Natural killer cell (primary cell): ENCODE results near the gene PCNX1. TPM values are rescaled to one million over a fixed set of nuclear protein-coding genes. Genes with fewer than 3 reads are reported as not detected.

Experiments used
- ATAC-seq, 3 donors: fragments of 150-1000 bp in 2 of 3; fragments of 200-7000 bp in 1 of 3; cut with Tn5 transposase; 1 replicate in 1 of 3; 2 replicates in 2 of 3; pipeline ENCODE4 v1.10.0; 2021; ENCODE audit warnings: mild to moderate bottlenecking in 2 of 3, moderate library complexity in 2 of 3
- DNase-seq, 2 donors: peaks; one replicate each; pipeline versions ENCODE4 v3.0.0 to v3.0.0-alpha.2; 2013 to 2021; ENCODE audit warnings: mixed read lengths in 1 of 2
- H3K27ac ChIP-seq: one replicate; pipeline ENCODE4 v1.5.1; 2013; ENCODE audit warnings: mild to moderate bottlenecking, low read length
- H3K27me3 ChIP-seq: one replicate; pipeline ENCODE4 v1.6.1; 2013; ENCODE audit warnings: low read length; ENCODE audit not compliant: control insufficient read depth, insufficient read depth
- H3K36me3 ChIP-seq: one replicate; pipeline ENCODE4 v1.6.1; 2013; ENCODE audit warnings: low read length; ENCODE audit not compliant: control insufficient read depth, insufficient read depth
- H3K4me1 ChIP-seq: one replicate; pipeline ENCODE4 v1.6.1; 2013; ENCODE audit warnings: low read length; ENCODE audit not compliant: control insufficient read depth, insufficient read depth
- H3K4me3 ChIP-seq: one replicate; pipeline ENCODE4 v1.5.1; 2013; ENCODE audit warnings: low read length
- H3K9me3 ChIP-seq: one replicate; pipeline ENCODE4 v1.6.1; 2013; ENCODE audit warnings: low read length; ENCODE audit not compliant: control insufficient read depth, insufficient read depth
- H3K27ac Mint-ChIP-seq, 2 donors: one replicate each; pipeline ENCODE4 v1.8.0; 2022; ENCODE audit warnings: mild to moderate bottlenecking in 2 of 2, mixed read lengths in 2 of 2, moderate library complexity in 1 of 2
- H3K27me3 Mint-ChIP-seq, 2 donors: one replicate each; pipeline ENCODE4 v1.8.0; 2022; ENCODE audit warnings: low read depth in 2 of 2, mixed read lengths in 2 of 2
- H3K36me3 Mint-ChIP-seq: one replicate; pipeline ENCODE4 v1.8.0; 2022; ENCODE audit warnings: mixed read lengths
- H3K4me1 Mint-ChIP-seq, 2 donors: one replicate each; pipeline ENCODE4 v1.8.0; 2022; ENCODE audit warnings: mixed read lengths in 2 of 2
- H3K4me3 Mint-ChIP-seq: one replicate; pipeline ENCODE4 v1.8.0; 2022; ENCODE audit warnings: mild to moderate bottlenecking, moderate library complexity, mixed read lengths
- H3K9me3 Mint-ChIP-seq, 2 donors: one replicate each; pipeline ENCODE4 v1.8.0; 2022; ENCODE audit warnings: mixed read lengths in 2 of 2
- CTCF ChIP-seq: fragments of 200-600 bp; IDR thresholded peaks from one replicate; pipeline ENCODE4 v1.8.0; 2022; ENCODE audit warnings: antibody characterized with exemption
- WGBS: methylation state at CpG from one replicate; pipeline ENCODE4 v1.1.7; 2013; ENCODE audit warnings: missing lambda C conversion rate; ENCODE audit not compliant: insufficient coverage; 5-methylcytosine and 5-hydroxymethylcytosine counted together
- intact Hi-C: fragments of 100-400 bp; cut with micrococcal nuclease; formaldehyde crosslinking; loops from one replicate; pipeline ENCODE4 v1.14.2; 2022
- total RNA-seq, 4 donors: library from RNA; stranded (reverse); fragments of 120-200 nt in 1 of 4; gene quantifications; one replicate each; pipeline versions ENCODE4 v1.2.3 to v1.2.4, GENCODE V29; 2013 to 2022

Gene PCNX1
- total RNA-seq, 3 donors from 2014 or later (not counting 1 experiment from before 2014, with no cell fraction given) = 79.8 to 124 (median 119) TPM

GRCh38 chr14:71076462-71077092, 169.3 kb downstream of the PCNX1 start:
- intact Hi-C loops = no loop called here
- peak overlapping the region in 1 of 2 donors; percentile 23 for H3K27ac Mint-ChIP-seq
- ATAC-seq (no peak), DNase-seq (no peak)
- H3K4me1 ChIP-seq = no peaks in the 10 kb centered on the region
- peaks cover 26% of the 10 kb centered on the region for H3K36me3 Mint-ChIP-seq
- no peak overlapping the region for H3K27ac ChIP-seq
- H3K9me3 Mint-ChIP-seq = peaks cover 2% of the 10 kb centered on the region in 2 donors
- no peak overlapping the region for H3K4me3 ChIP-seq
- peaks cover 56% of the 10 kb centered on the region for H3K36me3 ChIP-seq
- no peak overlapping the region for H3K4me3 Mint-ChIP-seq
- no peaks in the 10 kb centered on the region for H3K27me3 ChIP-seq
- peaks cover 7% of the 10 kb centered on the region for H3K9me3 ChIP-seq
- TF ChIP-seq CTCF = no peak
- H3K27me3 Mint-ChIP-seq = no peaks in the 10 kb centered on the region
- no CpG with 5 or more reads among the region's 1 CpG for WGBS
- peaks cover 19 to 26% of the 10 kb centered on the region in 2 donors for H3K4me1 Mint-ChIP-seq

- Histone ChIP-seq H3K27me3 (no peaks in the 10 kb centered on the region), H3K27ac (no peak overlapping the region), H3K9me3 (peaks cover 7% of the 10 kb centered on the region), H3K4me3 (no peak overlapping the region), H3K36me3 (peaks cover 47% of the 10 kb centered on the region), H3K4me1 (no peaks in the 10 kb centered on the region)
- H3K4me3 Mint-ChIP-seq = no peak overlapping the region
- H3K36me3 Mint-ChIP-seq = peaks cover 23% of the 10 kb centered on the region
- H3K9me3 Mint-ChIP-seq = peaks cover 2% of the 10 kb centered on the region in 2 donors
- ATAC-seq = no peak
- peaks cover 29 to 38% of the 10 kb centered on the region in 2 donors for H3K4me1 Mint-ChIP-seq
- no peak for DNase-seq
- 80% methylated on average over 1 of the region's 2 CpGs for WGBS
- H3K27me3 Mint-ChIP-seq = no peaks in the 10 kb centered on the region
- no peak for TF ChIP-seq CTCF
- no peak overlapping the region for H3K27ac Mint-ChIP-seq
- intact Hi-C loops = no loop called here
Measured at GRCh38 chr14:71078500-71078899, 171.2 kb downstream of the PCNX1 start.

DNA sequence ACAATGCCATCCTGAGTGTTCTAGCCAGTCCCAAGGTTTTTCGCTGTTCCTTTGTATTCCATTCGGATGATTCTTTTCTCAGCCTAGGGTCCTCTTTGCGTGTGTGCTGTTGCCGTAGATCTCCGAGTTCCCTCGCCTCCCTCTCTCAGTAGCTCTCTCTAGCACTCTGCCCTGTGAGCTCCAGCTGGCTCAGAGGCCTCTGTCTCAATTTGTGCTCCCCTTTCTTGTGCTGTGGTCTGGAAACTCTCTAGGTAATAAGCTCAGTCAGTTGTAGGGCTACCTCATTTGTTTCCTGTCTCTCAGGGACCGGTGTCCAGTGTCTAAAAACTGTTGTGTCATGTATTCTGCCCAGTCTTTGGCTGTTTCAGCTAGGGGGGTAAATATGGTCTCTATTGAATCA, 179.3 kb downstream of the PCNX1 start:
- no peaks in the 10 kb centered on the region for H3K9me3 Mint-ChIP-seq
- ATAC-seq (no peak), DNase-seq (no peak)
- Histone ChIP-seq H3K27ac (no peak overlapping the region), H3K4me3 (no peak overlapping the region), H3K36me3 (peaks cover 43% of the 10 kb centered on the region), H3K27me3 (no peaks in the 10 kb centered on the region), H3K4me1 (no peaks in the 10 kb centered on the region), H3K9me3 (no peaks in the 10 kb centered on the region)
- no peak for TF ChIP-seq CTCF
- intact Hi-C loops = no loop called here
- H3K27me3 Mint-ChIP-seq = no peaks in the 10 kb centered on the region
- H3K4me1 Mint-ChIP-seq = peaks cover 22 to 32% of the 10 kb centered on the region in 2 donors
- no peak overlapping the region for H3K4me3 Mint-ChIP-seq
- H3K27ac Mint-ChIP-seq = peak overlapping the region; percentile 48 to 66
- peaks cover 30% of the 10 kb centered on the region for H3K36me3 Mint-ChIP-seq
- WGBS = 93% methylated on average over 7 of the region's 7 CpGs

- no peak overlapping the region for H3K27ac Mint-ChIP-seq
Measured at GRCh38 chr14:71089971-71090370, 182.7 kb downstream of the PCNX1 start.

More at GRCh38 chr14:71089971-71090370, 182.7 kb downstream of the PCNX1 start:
- Histone ChIP-seq H3K27me3 (no peaks in the 10 kb centered on the region), H3K9me3 (no peaks in the 10 kb centered on the region), H3K4me1 (no peaks in the 10 kb centered on the region), H3K27ac (no peak overlapping the region), H3K4me3 (no peak overlapping the region), H3K36me3 (peaks cover 53% of the 10 kb centered on the region)
- no peaks in the 10 kb centered on the region for H3K27me3 Mint-ChIP-seq
- no peak for TF ChIP-seq CTCF
- peaks cover 17 to 19% of the 10 kb centered on the region in 2 donors for H3K4me1 Mint-ChIP-seq
- intact Hi-C loops = no loop called here
- DNase-seq = no peak
- no peak overlapping the region for H3K4me3 Mint-ChIP-seq
- ATAC-seq = no peak
- H3K9me3 Mint-ChIP-seq = no peaks in the 10 kb centered on the region
- H3K36me3 Mint-ChIP-seq = peaks cover 30% of the 10 kb centered on the region
